Measurements from ENCODE around the gene TOP2B. TPM values are rescaled to one million over a fixed set of nuclear protein-coding genes. Genes with fewer than 3 reads are reported as not detected.

Gene TOP2B
- polyA plus RNA-seq, 2 of the 4 experiments (the other 2 are of a cell fraction) = 65.8 to 95.7 TPM

DNA sequence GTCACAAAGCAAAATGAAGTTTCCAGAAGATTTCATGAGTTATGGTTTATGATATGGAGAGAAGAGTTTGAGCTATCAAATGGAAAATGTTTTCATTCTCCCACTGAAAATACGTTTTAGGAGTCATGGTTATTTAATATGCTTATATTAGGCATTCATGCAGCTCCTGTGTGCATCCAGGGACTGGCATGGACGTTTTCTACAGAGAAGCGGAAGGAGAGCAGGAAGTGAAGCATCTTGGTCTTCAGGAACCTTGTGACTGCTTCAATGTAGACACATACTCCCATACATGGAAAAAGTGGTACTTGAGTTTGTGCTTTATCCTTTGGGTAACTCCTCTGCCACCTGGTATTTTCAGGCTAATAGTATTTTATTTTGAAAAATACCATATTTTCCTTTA is 43.3 kb upstream of the TOP2B start:
- no peaks in the 10 kb centered on the region for H3K4me1 ChIP-seq
- no peaks in the 10 kb centered on the region for H3K9me3 ChIP-seq
- H3K4me3 ChIP-seq = no peak overlapping the region
- ChIA-PET CTCF (interaction anchor here (0.7 kb wide), 1 partner anchor 244 kb away, joined by 3 read pairs; no protein-coding TSS in a partner anchor), POLR2A (no interaction called here)
- ATAC-seq (no peak), DNase-seq (ENCODE audit: low read depth in 1 of 2, low spot score in 1 of 2) (no peak), FAIRE-seq (no peak)
- 25% methylated on average over 3 of the region's 3 CpGs for WGBS (ENCODE audit: missing lambda C conversion rate)
- H3K4me2 ChIP-seq = no peak overlapping the region
- TF ChIP-seq RARB (CRISPR knock-in tag; IDR thresholded peaks at IDR 0.05) = no peak
- TF ChIP-seq, protein P1, sequence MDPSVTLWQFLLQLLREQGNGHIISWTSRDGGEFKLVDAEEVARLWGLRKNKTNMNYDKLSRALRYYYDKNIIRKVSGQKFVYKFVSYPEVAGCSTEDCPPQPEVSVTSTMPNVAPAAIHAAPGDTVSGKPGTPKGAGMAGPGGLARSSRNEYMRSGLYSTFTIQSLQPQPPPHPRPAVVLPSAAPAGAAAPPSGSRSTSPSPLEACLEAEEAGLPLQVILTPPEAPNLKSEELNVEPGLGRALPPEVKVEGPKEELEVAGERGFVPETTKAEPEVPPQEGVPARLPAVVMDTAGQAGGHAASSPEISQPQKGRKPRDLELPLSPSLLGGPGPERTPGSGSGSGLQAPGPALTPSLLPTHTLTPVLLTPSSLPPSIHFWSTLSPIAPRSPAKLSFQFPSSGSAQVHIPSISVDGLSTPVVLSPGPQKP (IDR thresholded peaks at IDR 0.05; ENCODE audit: low read depth, low read length) = no peak
- TF ChIP-seq ZFP36 (IDR thresholded peaks at IDR 0.05; ENCODE audit: borderline replicate concordance, partially characterized antibody) = no peak
- TF ChIP-seq NR3C1 (IDR thresholded peaks at IDR 0.05) = no peak
- no peak for TF ChIP-seq KDM1A (IDR thresholded peaks at IDR 0.05; ENCODE audit: low read depth)
- TF ChIP-seq ESRRA (IDR thresholded peaks at IDR 0.05; ENCODE audit: borderline replicate concordance, low read length) = no peak
- no peak for TF ChIP-seq HEYL (CRISPR knock-in tag; IDR thresholded peaks at IDR 0.05)
- TF ChIP-seq HOXA7 (CRISPR knock-in tag; IDR thresholded peaks at IDR 0.05) = no peak
- TF ChIP-seq E2F6 (IDR thresholded peaks at IDR 0.05; ENCODE audit: borderline replicate concordance, low read depth) = no peak
- TF ChIP-seq JUNB (IDR thresholded peaks at IDR 0.05) = no peak
- TF ChIP-seq JUN (IDR thresholded peaks at IDR 0.05) = no peak
- no peak for TF ChIP-seq FOXS1 (CRISPR knock-in tag; IDR thresholded peaks at IDR 0.05)
- no peak for TF ChIP-seq TFCP2L1 (CRISPR knock-in tag; IDR thresholded peaks at IDR 0.05)
- TF ChIP-seq SMC3 (IDR thresholded peaks at IDR 0.05) = no peak
- no peak for TF ChIP-seq EP300 (IDR thresholded peaks at IDR 0.05)
- no peak for TF ChIP-seq HDAC2 (IDR thresholded peaks at IDR 0.05)
- TF ChIP-seq FOSB (CRISPR knock-in tag; IDR thresholded peaks at IDR 0.05) = no peak
- H3K27ac ChIP-seq = no peak overlapping the region

- Histone ChIP-seq H3K4me2 (no peak overlapping the region), H3K9me3 (no peaks in the 10 kb centered on the region), H3K27ac (no peak overlapping the region), H3K4me3 (no peak overlapping the region), H3K4me1 (no peaks in the 10 kb centered on the region)
- TF ChIP-seq HOXB5 (CRISPR knock-in tag; IDR thresholded peaks at IDR 0.05) = no peak
- no peak for TF ChIP-seq RNF2 (IDR thresholded peaks at IDR 0.05; ENCODE audit: borderline replicate concordance, low read depth)
- TF ChIP-seq GATA3 (IDR thresholded peaks at IDR 0.05; ENCODE audit: borderline replicate concordance) = no peak
- ChIA-PET POLR2A (no interaction called here), CTCF (interaction anchor here (0.7 kb wide), 1 partner anchor 244 kb away, joined by 3 read pairs; no protein-coding TSS in a partner anchor)
- WGBS (ENCODE audit: missing lambda C conversion rate) = 56% methylated on average over 2 of the region's 2 CpGs
- no peak for ATAC-seq
- FAIRE-seq = no peak
- DNase-seq (ENCODE audit: low read depth in 1 of 2, low spot score in 1 of 2) = no peak
Measured at GRCh38 chr3:25707268-25707926, 42.7 kb upstream of the TOP2B start.

DNA sequence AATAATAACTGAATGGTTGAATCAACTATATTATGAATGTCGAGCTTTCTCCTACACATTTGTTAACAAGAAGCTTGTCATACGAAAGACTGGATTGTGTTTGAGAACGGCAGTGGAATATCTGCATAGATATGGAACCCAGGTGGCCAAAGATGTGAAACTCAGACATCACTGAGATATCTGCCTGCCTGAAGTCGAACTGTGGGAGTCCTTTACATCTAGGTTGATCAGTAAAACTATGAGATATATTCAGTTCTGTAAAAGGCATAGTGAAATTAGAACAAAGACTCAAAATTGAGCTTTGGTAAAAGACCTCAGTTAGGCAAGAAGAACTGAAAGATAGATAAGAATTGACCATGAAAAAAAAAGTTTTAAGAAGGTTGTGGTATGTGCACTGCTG is 41.5 kb upstream of the TOP2B start:
- Histone ChIP-seq H3K27ac (no peak overlapping the region), H3K4me3 (no peak overlapping the region), H3K9me3 (no peaks in the 10 kb centered on the region), H3K4me1 (no peaks in the 10 kb centered on the region), H3K4me2 (no peak overlapping the region)
- TF ChIP-seq BHLHE40 (IDR thresholded peaks at IDR 0.05; ENCODE audit: low read depth, low read length) (no peak), PHF8 (IDR thresholded peaks at IDR 0.05; ENCODE audit: borderline replicate concordance, low read depth) (no peak), RNF2 (IDR thresholded peaks at IDR 0.05; ENCODE audit: borderline replicate concordance, low read depth) (no peak), RAD21 (conservative IDR thresholded peaks at IDR 0.05 in 1 of 2, IDR thresholded peaks at IDR 0.05 in 1 of 2) (no peak)
- DNase-seq (ENCODE audit: low read depth in 1 of 2, low spot score in 1 of 2) (no peak), FAIRE-seq (no peak), ATAC-seq (no peak)
- 37% methylated on average over 4 of the region's 4 CpGs for WGBS (ENCODE audit: missing lambda C conversion rate)
- CTCF ChIA-PET = interaction anchor here (1.2 kb wide), 1 partner anchor 9 kb away, joined by 3 read pairs; no protein-coding TSS in a partner anchor
- POLR2A ChIA-PET = interaction anchor here (0.5 kb wide), 1 partner anchor 16 kb away, joined by 11 read pairs; no protein-coding TSS in a partner anchor

All from A549 (cell line).